ENCODE data around the gene ZNF442.
"Not testable (repeated sequence)": the region's sequence is repeated elsewhere in the genome, so short reads cannot be mapped to it uniquely, and the experiment has no call there.

Gene ZNF442

GRCh38 chr19:12365236-12366162, at the start of gene ZNF442:
Gene ZNF442, minus strand, starts transcription at chr19:12365683. Its CDS starts 2,052 bp downstream, at chr19:12363631.
- peak within 1 kb of the TSS; percentile 70 for H3K9ac ChIP-seq (ENCODE audit: low read length)
- H3K4me1 ChIP-seq (ENCODE audit: low read length), result no peaks in the 10 kb centered on the region
- H2AFZ ChIP-seq (ENCODE audit: low read length), result peak within 1 kb of the TSS; percentile 67
- peak; percentile 95 for DNase-seq
- no peak for TF ChIP-seq EZH2 (optimal IDR thresholded peaks at IDR 0.05; ENCODE audit: low read depth, low read length)
- no peak for TF ChIP-seq EZH2phosphoT487 (IDR thresholded peaks at IDR 0.05; ENCODE audit: low read length)
- TF ChIP-seq CTCF (IDR thresholded peaks at IDR 0.05; ENCODE audit: low read length), result peak; percentile 52
- no peaks in the 10 kb centered on the region for H3K79me2 ChIP-seq (ENCODE audit: low read length)
- H3K9me2 ChIP-seq (replicated peaks; ENCODE audit: insufficient read depth, low read length), result no peaks in the 10 kb centered on the region
- H3K9me3 ChIP-seq (replicated peaks; ENCODE audit: insufficient read depth, low read length), result no peaks in the 10 kb centered on the region
- H3K4me3 ChIP-seq (ENCODE audit: low read length), result peak within 1 kb of the TSS; percentile 75
- no peaks in the 10 kb centered on the region for H4K20me1 ChIP-seq (ENCODE audit: insufficient read depth, low read length)
- peak within 1 kb of the TSS; percentile 58 for H3K4me2 ChIP-seq (ENCODE audit: low read depth, low read length)
- H3F3A ChIP-seq (ENCODE audit: insufficient read depth, low read length), result no peaks in the 10 kb centered on the region
- H3K27me3 ChIP-seq (replicated peaks; ENCODE audit: insufficient read depth, low read length), result no peaks in the 10 kb centered on the region
- no peaks in the 10 kb centered on the region for H3K36me3 ChIP-seq (replicated peaks; ENCODE audit: insufficient read depth, low read length)
- peak within 1 kb of the TSS; percentile 17; the same call in 1 of the 2 replicates for H3K27ac ChIP-seq (ENCODE audit: low read length)

GRCh38 chr19:12411893-12412292, 46.4 kb upstream of the ZNF442 start:
- Histone ChIP-seq H3K9me3 (replicated peaks; ENCODE audit: insufficient read depth, low read length) (no peaks in the 10 kb centered on the region), H3K9me2 (replicated peaks; ENCODE audit: insufficient read depth, low read length) (no peaks in the 10 kb centered on the region), H3K4me1 (ENCODE audit: low read length) (no peaks in the 10 kb centered on the region), H3K27me3 (replicated peaks; ENCODE audit: insufficient read depth, low read length) (no peaks in the 10 kb centered on the region), H2AFZ (ENCODE audit: low read length) (no peak overlapping the region), H3K4me2 (ENCODE audit: low read depth, low read length) (no peak overlapping the region), H4K20me1 (ENCODE audit: insufficient read depth, low read length) (no peaks in the 10 kb centered on the region), H3K4me3 (ENCODE audit: low read length) (no peak overlapping the region), H3K9ac (ENCODE audit: low read length) (no peak overlapping the region), H3K79me2 (ENCODE audit: low read length) (no peaks in the 10 kb centered on the region), H3K27ac (ENCODE audit: low read length) (no peak overlapping the region), H3K36me3 (replicated peaks; ENCODE audit: insufficient read depth, low read length) (no peaks in the 10 kb centered on the region), H3F3A (ENCODE audit: insufficient read depth, low read length) (no peaks in the 10 kb centered on the region)
- no peak for DNase-seq
- no peak for TF ChIP-seq EZH2phosphoT487 (IDR thresholded peaks at IDR 0.05; ENCODE audit: low read length)
- TF ChIP-seq CTCF (IDR thresholded peaks at IDR 0.05; ENCODE audit: low read length), result no peak
- no peak for TF ChIP-seq EZH2 (optimal IDR thresholded peaks at IDR 0.05; ENCODE audit: low read depth, low read length)

- H3K27me3 ChIP-seq (replicated peaks; ENCODE audit: insufficient read depth, low read length), result no peaks in the 10 kb centered on the region
- no peaks in the 10 kb centered on the region for H3K4me1 ChIP-seq (ENCODE audit: low read length)
- peak within 1 kb of the TSS; percentile 54; the same call in 1 of the 2 replicates for H3K9ac ChIP-seq (ENCODE audit: low read length)
- no peaks in the 10 kb centered on the region for H3K79me2 ChIP-seq (ENCODE audit: low read length)
- peak within 1 kb of the TSS; percentile 74; the same call in 1 of the 2 replicates for H3K4me2 ChIP-seq (ENCODE audit: low read depth, low read length)
- no peak for TF ChIP-seq EZH2 (optimal IDR thresholded peaks at IDR 0.05; ENCODE audit: low read depth, low read length)
- no peak for TF ChIP-seq EZH2phosphoT487 (IDR thresholded peaks at IDR 0.05; ENCODE audit: low read length)
- TF ChIP-seq CTCF (IDR thresholded peaks at IDR 0.05; ENCODE audit: low read length), result no peak
- H3K9me2 ChIP-seq (replicated peaks; ENCODE audit: insufficient read depth, low read length), result no peaks in the 10 kb centered on the region
- peak within 1 kb of the TSS; percentile 91 for H3K4me3 ChIP-seq (ENCODE audit: low read length)
- H3K27ac ChIP-seq (ENCODE audit: low read length), result peak within 1 kb of the TSS; percentile 68; the same call in 1 of the 2 replicates
- peaks cover 8% of the 10 kb centered on the region; the same call in 1 of the 2 replicates for H3F3A ChIP-seq (ENCODE audit: insufficient read depth, low read length)
- H3K9me3 ChIP-seq (replicated peaks; ENCODE audit: insufficient read depth, low read length), result no peaks in the 10 kb centered on the region
- no peaks in the 10 kb centered on the region for H3K36me3 ChIP-seq (replicated peaks; ENCODE audit: insufficient read depth, low read length)
- DNase-seq, result peak; percentile 96
- peak within 1 kb of the TSS; percentile 83 for H2AFZ ChIP-seq (ENCODE audit: low read length)
- H4K20me1 ChIP-seq (ENCODE audit: insufficient read depth, low read length), result no peaks in the 10 kb centered on the region
Measured at GRCh38 chr19:12400633-12401502, 35.4 kb upstream of the ZNF442 start, which contains the start of gene ZNF799. Gene ZNF799, minus strand, starts transcription at chr19:12401271. Its CDS starts 201 bp downstream, at chr19:12401070.

GRCh38 chr19:12399901-12400632, 34.6 kb upstream of the ZNF442 start:
- H3K27me3 ChIP-seq (replicated peaks; ENCODE audit: insufficient read depth, low read length); H3K9me2 ChIP-seq (replicated peaks; ENCODE audit: insufficient read depth, low read length); H3K36me3 ChIP-seq (replicated peaks; ENCODE audit: insufficient read depth, low read length); H3K4me1 ChIP-seq (ENCODE audit: low read length); H3K9me3 ChIP-seq (replicated peaks; ENCODE audit: insufficient read depth, low read length); DNase-seq; H4K20me1 ChIP-seq (ENCODE audit: insufficient read depth, low read length); H3F3A ChIP-seq (ENCODE audit: insufficient read depth, low read length); H3K79me2 ChIP-seq (ENCODE audit: low read length): not testable (repeated sequence)
- H3K27ac ChIP-seq (ENCODE audit: low read length), result peak overlapping the region; percentile 68; the same call in 1 of the 2 replicates
- peak overlapping the region; percentile 74; the same call in 1 of the 2 replicates for H3K4me2 ChIP-seq (ENCODE audit: low read depth, low read length)
- peak overlapping the region; percentile 54; the same call in 1 of the 2 replicates for H3K9ac ChIP-seq (ENCODE audit: low read length)
- peak overlapping the region; percentile 83 for H2AFZ ChIP-seq (ENCODE audit: low read length)
- peak overlapping the region; percentile 91 for H3K4me3 ChIP-seq (ENCODE audit: low read length)

Measured in MM.1S (cell line).